HepG2 (cell line): ENCODE data around the gene FBXL20. TPM values are rescaled to one million over a fixed set of nuclear protein-coding genes. Genes with fewer than 3 reads are reported as not detected.

Experiments used
- ATAC-seq: fragments of 200-7000 bp; cut with Tn5 transposase; 3 replicates; pipeline ENCODE4 v1.9.1; 2020; ENCODE audit warnings: mild to moderate bottlenecking, moderate library complexity
- BruUV-seq: library from RNA; stranded (reverse); fragments of 400-500 nt; replicated peaks from 2 replicates; lab custom pipeline; 2021; lab: Mats Ljungman, UMichigan
- CTCF ChIA-PET: fragments of 300-600 bp; formaldehyde crosslinking; extraction: SDS; loops from one replicate; lab custom pipeline; 2021; ENCODE audit warnings: low total read pairs, inconsistent platforms, low intra/inter-chr PET ratio; lab: Yijun Ruan, JAX
- POLR2A ChIA-PET: fragments of 350-600 bp; sonication (Branson Sonifier 250); formaldehyde crosslinking; loops from one replicate; lab custom pipeline; 2020; ENCODE audit warnings: antibody characterized with exemption, inconsistent platforms; lab: Yijun Ruan, JAX
- DNase-seq: peaks from one replicate; pipeline ENCODE4 v3.0.0-alpha.2; 2015; ENCODE audit warnings: low spot score
- FAIRE-seq: peaks from 3 replicates; lab custom pipeline; 2011; peaks lifted over from hg19 to GRCh38; lab: Jason Lieb, UNC
- H2AFZ ChIP-seq: one replicate; pipeline ENCODE4 v1.6.1; 2011; ENCODE audit warnings: low read length, inconsistent platforms
- H3K27ac ChIP-seq: fragments of 300-600 bp; 3 replicates; pipeline ENCODE4 v1.8.0; 2011; ENCODE audit warnings: mixed run types, mild to moderate bottlenecking, mixed read lengths, low read length, inconsistent platforms; ENCODE audit not compliant: insufficient read depth; ENCODE audit errors: extremely low read length
- H3K27me3 ChIP-seq, 2 experiments: fragments of 200-600 bp in 1 of 2; 2 replicates in 1 of 2; 3 replicates in 1 of 2; pipeline versions ENCODE4 v1.6.0 to v1.8.0; 2011; ENCODE audit warnings: low read length in 2 of 2, mild to moderate bottlenecking in 2 of 2, moderate library complexity in 2 of 2, inconsistent platforms in 1 of 2; ENCODE audit not compliant: insufficient read depth in 2 of 2, control insufficient read depth in 1 of 2
- H3K36me3 ChIP-seq, 2 experiments: fragments of 200-600 bp in 1 of 2; replicated peaks in 1 of 2; 2 replicates in 1 of 2; 3 replicates in 1 of 2; pipeline versions ENCODE4 v1.5.1 to v1.8.0; 2011; ENCODE audit warnings: low read length in 2 of 2, inconsistent platforms in 1 of 2; ENCODE audit not compliant: insufficient read depth in 2 of 2, control insufficient read depth in 1 of 2
- H3K4me1 ChIP-seq: 2 replicates; pipeline ENCODE4 v1.5.1; 2012; ENCODE audit warnings: low read length, inconsistent platforms; ENCODE audit not compliant: insufficient read depth
- H3K4me2 ChIP-seq: 2 replicates; pipeline ENCODE4 v1.6.0; 2011; ENCODE audit warnings: low read depth, low read length, inconsistent platforms
- H3K4me3 ChIP-seq, 3 experiments: fragments of 200-600 bp in 1 of 3; sonication (generic), shearing (Covaris generic) in 1 of 3; replicated peaks in 1 of 3; 2 replicates each; pipeline ENCODE4 v1.5.1; 2011 to 2016; ENCODE audit warnings: low read length in 3 of 3, inconsistent platforms in 2 of 3, low read depth in 2 of 3, mild to moderate bottlenecking in 2 of 3, control low read depth in 1 of 3, mixed read lengths in 1 of 3; ENCODE audit not compliant: insufficient read depth in 1 of 3
- H3K79me2 ChIP-seq: one replicate; pipeline ENCODE4 v1.6.1; 2011; ENCODE audit warnings: low read length, inconsistent platforms; ENCODE audit not compliant: insufficient read depth
- H3K9ac ChIP-seq: 2 replicates; pipeline ENCODE4 v1.6.0; 2011; ENCODE audit warnings: mild to moderate bottlenecking, low read depth, low read length, inconsistent platforms; ENCODE audit not compliant: insufficient read depth
- H3K9me3 ChIP-seq: 2 replicates; pipeline ENCODE4 v1.5.1; 2012; ENCODE audit warnings: mild to moderate bottlenecking, low read length
- H4K20me1 ChIP-seq: 2 replicates; pipeline ENCODE4 v1.6.0; 2011; ENCODE audit warnings: inconsistent platforms, mild to moderate bottlenecking, low read length, moderate library complexity; ENCODE audit not compliant: insufficient read depth
- ARID5B ChIP-seq: IDR thresholded peaks from 2 replicates; pipeline ENCODE4 v1.4.0; 2020; ENCODE audit warnings: mild to moderate bottlenecking, missing genetic modification reagents
- DMTF1 ChIP-seq: sonication (generic); formaldehyde crosslinking; IDR thresholded peaks from 2 replicates; pipeline ENCODE4 v1.4.0; 2020; ENCODE audit warnings: mild to moderate bottlenecking, missing genetic modification reagents
- DNMT3B ChIP-seq: conservative IDR thresholded peaks from 2 replicates; pipeline ENCODE4 v1.6.1; 2016; ENCODE audit warnings: missing biosample characterization, control low read depth
- NFE2L1 ChIP-seq: sonication (generic); formaldehyde crosslinking; IDR thresholded peaks from 2 replicates; pipeline ENCODE4 v1.4.0; 2020; ENCODE audit warnings: missing genetic modification reagents, mild to moderate bottlenecking, borderline replicate concordance
- PITX1 ChIP-seq: sonication (generic); formaldehyde crosslinking; IDR thresholded peaks from 2 replicates; pipeline ENCODE4 v1.5.1; 2020; ENCODE audit warnings: mild to moderate bottlenecking, missing genetic modification reagents
- RFX1 ChIP-seq: fragments of 450-650 bp; IDR thresholded peaks from 2 replicates; pipeline ENCODE4 v1.6.1; 2017
- SIN3B ChIP-seq: fragments of 150-350 bp; IDR thresholded peaks from 2 replicates; pipeline ENCODE4 v1.6.1; 2014; ENCODE audit warnings: low read length
- SIX4 ChIP-seq: sonication (generic); formaldehyde crosslinking; IDR thresholded peaks from 2 replicates; pipeline ENCODE4 v1.4.0; 2020; ENCODE audit warnings: missing genetic modification reagents
- TEAD3 ChIP-seq: optimal IDR thresholded peaks from 2 replicates; pipeline ENCODE3; 2016; ENCODE audit warnings: borderline replicate concordance
- ZMYM3 ChIP-seq: sonication (generic); formaldehyde crosslinking; IDR thresholded peaks from 2 replicates; pipeline ENCODE4 v1.5.1; 2020; ENCODE audit warnings: mild to moderate bottlenecking, missing genetic modification reagents
- ZNF282 ChIP-seq: fragments of 450-650 bp; IDR thresholded peaks from 2 replicates; pipeline ENCODE4 v1.6.1; 2018; ENCODE audit not compliant: partially characterized antibody
- ZNF782 ChIP-seq: sonication (generic); formaldehyde crosslinking; IDR thresholded peaks from 2 replicates; pipeline ENCODE4 v1.4.0; 2020; ENCODE audit warnings: missing genetic modification reagents, mild to moderate bottlenecking, borderline replicate concordance
- ZNF788 ChIP-seq: sonication (generic); formaldehyde crosslinking; IDR thresholded peaks from 2 replicates; pipeline ENCODE4 v1.5.0; 2020; ENCODE audit warnings: mild to moderate bottlenecking, missing genetic modification reagents, borderline replicate concordance
- ZNF879 ChIP-seq: sonication (generic); formaldehyde crosslinking; IDR thresholded peaks from 2 replicates; pipeline ENCODE4 v1.8.1; 2023; ENCODE audit warnings: missing genetic modification reagents
- WGBS: methylation state at CpG from one replicate; pipeline ENCODE4 v1.1.6; 2017; ENCODE audit warnings: low lambda C conversion rate; 5-methylcytosine and 5-hydroxymethylcytosine counted together
- in situ Hi-C: cut with HindIII; loops from 2 replicates; pipeline ENCODE4 v1.10.0; 2017; ENCODE audit warnings: low pct_unique_long_range_greater_than_20kb; ENCODE audit not compliant: extremely low pct_ligation_motif_present
- intact Hi-C: fragments of 100-400 bp; cut with micrococcal nuclease; formaldehyde crosslinking; loops from one replicate; pipeline ENCODE4 v1.10.0; 2022; ENCODE audit not compliant: unreplicated experiment
- polyA plus RNA-seq, 8 experiments: library from polyadenylated mRNA; depleted of rRNA in 3 of 8; stranded (reverse) in 7 of 8; unstranded in 1 of 8; fragments of >200 nt; fragmentation: Illumina TruSeq in 4 of 8; extraction: Trizol in 4 of 8; gene quantifications; 2 replicates each; pipeline versions ENCODE4 v1.2.1 to v1.2.3, GENCODE V29; 2011 to 2016; ENCODE audit warnings: low read depth in 4 of 8, missing spikeins in 1 of 8, mixed read lengths in 1 of 8; ENCODE audit not compliant: insufficient read depth in 1 of 8
- total RNA-seq, 5 experiments: library from RNA; depleted of rRNA; stranded (reverse); fragments of >200 nt; fragmentation: Illumina TruSeq; extraction: Trizol; gene quantifications; 2 replicates each; pipeline ENCODE4 v1.2.3, GENCODE V29; 2016; ENCODE audit warnings: low read depth in 1 of 5

FBXL20 gene
- total and polyA plus RNA-seq, 2 of the 13 experiments (the other 11 are each of a cell fraction or from before 2014, with no cell fraction given): 10.2 to 10.3 TPM

- Histone ChIP-seq H3K9me3 (no peaks in the 10 kb centered on the region), H3K79me2 (no peaks in the 10 kb centered on the region)
- CTCF ChIA-PET: no interaction called here
These were observed 182.5 kb downstream of the FBXL20 start for GRCh38 chr17:39218906-39219305.

More at GRCh38 chr17:39218906-39219305, 182.5 kb downstream of the FBXL20 start:
- Histone ChIP-seq H3K9ac (no peak overlapping the region), H3K27me3 (peaks cover 16 to 81% of the 10 kb centered on the region in 2 experiments), H4K20me1 (no peaks in the 10 kb centered on the region), H3K36me3 (no peaks in the 10 kb centered on the region), H3K27ac (no peak overlapping the region), H3K4me1 (no peaks in the 10 kb centered on the region), H2AFZ (no peak overlapping the region), H3K4me3 (no peak overlapping the region), H3K4me2 (no peak overlapping the region)
- no peak for DNase-seq
- no peak for ATAC-seq
- FAIRE-seq: no peak
- 17% methylated on average over 8 of the region's 8 CpGs for WGBS
- no TSS peak for BruUV-seq
- TF ChIP-seq ZNF282 (no peak), DMTF1 (no peak), ZNF788 (CRISPR knock-in tag) (no peak), PITX1 (CRISPR knock-in tag) (no peak), NFE2L1 (CRISPR knock-in tag) (no peak), SIX4 (no peak), DNMT3B (CRISPR knock-in tag) (no peak), ZNF879 (CRISPR knock-in tag) (no peak), TEAD3 (no peak), SIN3B (no peak), ARID5B (no peak), ZNF782 (no peak), ZMYM3 (no peak), RFX1 (no peak)
- POLR2A ChIA-PET: no interaction called here
- in situ Hi-C loops (no loop called here), intact Hi-C loops (no loop called here)
